ENCODE measurements around the gene FBXO7. TPM values are rescaled to one million over a fixed set of nuclear protein-coding genes. Genes with fewer than 3 reads are reported as not detected.

The FBXO7 gene
- total RNA-seq, 1 experiment from 2014 or later, result 95.2 TPM

DNA sequence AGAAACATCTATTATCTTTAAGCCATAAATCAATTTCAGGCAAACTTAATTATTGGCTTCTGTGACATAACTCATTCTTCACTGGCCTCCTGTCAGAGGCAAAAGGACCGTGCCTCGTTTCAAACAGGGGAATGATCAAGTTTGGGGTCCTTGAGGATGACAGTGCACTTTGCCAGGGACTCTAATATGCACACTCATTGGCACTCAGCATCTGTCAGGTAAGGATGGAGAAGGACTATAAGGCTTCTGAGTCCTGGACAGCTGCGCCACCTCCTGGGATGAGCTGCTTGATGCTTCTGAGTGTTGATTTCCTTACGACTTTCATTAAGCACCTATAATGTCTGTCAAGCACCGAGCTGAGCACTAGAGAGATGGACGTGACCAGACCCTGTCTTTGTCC is 30.5 kb upstream of the FBXO7 start:
- peak; percentile 37 for DNase-seq (ENCODE audit: low spot score)
- Histone ChIP-seq H3K27ac (ENCODE audit: low read depth, low read length, poor library complexity, severe bottlenecking) (no peak overlapping the region), H3K4me3 (ENCODE audit: low read depth, low read length, poor library complexity, severe bottlenecking) (no peak overlapping the region), H3K4me1 (ENCODE audit: insufficient read depth, low read length, poor library complexity, severe bottlenecking) (no peaks in the 10 kb centered on the region), H3K27me3 (replicated peaks; ENCODE audit: insufficient read depth, low read depth, low read length, poor library complexity) (peaks cover 40% of the 10 kb centered on the region), H3K36me3 (ENCODE audit: insufficient read depth, low read length, poor library complexity, severe bottlenecking) (no peaks in the 10 kb centered on the region), H3K9me3 (ENCODE audit: low read depth, low read length, poor library complexity, severe bottlenecking) (no peaks in the 10 kb centered on the region)
- ChIA-PET CTCF (interaction anchor here (1.1 kb wide), 1 partner anchor 65 kb away, joined by 3 read pairs; no protein-coding TSS in a partner anchor), POLR2A (ENCODE audit: low non-redundant PET) (no interaction called here)
- TF ChIP-seq, protein P1, sequence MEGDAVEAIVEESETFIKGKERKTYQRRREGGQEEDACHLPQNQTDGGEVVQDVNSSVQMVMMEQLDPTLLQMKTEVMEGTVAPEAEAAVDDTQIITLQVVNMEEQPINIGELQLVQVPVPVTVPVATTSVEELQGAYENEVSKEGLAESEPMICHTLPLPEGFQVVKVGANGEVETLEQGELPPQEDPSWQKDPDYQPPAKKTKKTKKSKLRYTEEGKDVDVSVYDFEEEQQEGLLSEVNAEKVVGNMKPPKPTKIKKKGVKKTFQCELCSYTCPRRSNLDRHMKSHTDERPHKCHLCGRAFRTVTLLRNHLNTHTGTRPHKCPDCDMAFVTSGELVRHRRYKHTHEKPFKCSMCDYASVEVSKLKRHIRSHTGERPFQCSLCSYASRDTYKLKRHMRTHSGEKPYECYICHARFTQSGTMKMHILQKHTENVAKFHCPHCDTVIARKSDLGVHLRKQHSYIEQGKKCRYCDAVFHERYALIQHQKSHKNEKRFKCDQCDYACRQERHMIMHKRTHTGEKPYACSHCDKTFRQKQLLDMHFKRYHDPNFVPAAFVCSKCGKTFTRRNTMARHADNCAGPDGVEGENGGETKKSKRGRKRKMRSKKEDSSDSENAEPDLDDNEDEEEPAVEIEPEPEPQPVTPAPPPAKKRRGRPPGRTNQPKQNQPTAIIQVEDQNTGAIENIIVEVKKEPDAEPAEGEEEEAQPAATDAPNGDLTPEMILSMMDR (conservative IDR thresholded peaks at IDR 0.05; ENCODE audit: low read depth, low read length), result peak; percentile 51
- TF ChIP-seq EZH2 (IDR thresholded peaks at IDR 0.05; ENCODE audit: borderline replicate concordance, low read depth, low read length, poor library complexity, severe bottlenecking), result no peak
- no TSS peak for BruUV-seq (replicated peaks)
- intact Hi-C loops (cut with micrococcal nuclease; ENCODE audit: unreplicated experiment), result no loop called here

DNA sequence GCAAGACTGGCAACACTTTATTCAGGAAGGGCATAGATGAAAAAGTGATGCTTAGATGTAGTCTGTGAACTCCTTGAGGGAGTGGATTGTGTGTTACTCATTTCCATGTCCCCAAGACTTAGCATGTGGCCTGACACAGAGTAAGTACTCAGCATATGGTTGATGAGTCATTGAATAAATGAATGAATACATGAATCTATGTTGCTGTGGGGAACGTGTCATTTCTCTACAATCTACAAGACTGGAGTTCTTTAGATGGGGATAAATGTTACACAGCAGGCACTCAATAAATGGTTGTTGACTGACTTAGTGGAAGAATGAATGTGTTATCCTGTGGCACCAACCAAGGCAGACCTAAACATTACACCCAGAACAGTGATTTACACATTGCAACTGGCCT is 28.3 kb upstream of the FBXO7 start:
- Histone ChIP-seq H3K27me3 (replicated peaks; ENCODE audit: insufficient read depth, low read depth, low read length, poor library complexity) (peaks cover 24% of the 10 kb centered on the region), H3K9me3 (ENCODE audit: low read depth, low read length, poor library complexity, severe bottlenecking) (no peaks in the 10 kb centered on the region), H3K36me3 (ENCODE audit: insufficient read depth, low read length, poor library complexity, severe bottlenecking) (no peaks in the 10 kb centered on the region), H3K27ac (ENCODE audit: low read depth, low read length, poor library complexity, severe bottlenecking) (no peak overlapping the region), H3K4me3 (ENCODE audit: low read depth, low read length, poor library complexity, severe bottlenecking) (no peak overlapping the region), H3K4me1 (ENCODE audit: insufficient read depth, low read length, poor library complexity, severe bottlenecking) (no peaks in the 10 kb centered on the region)
- intact Hi-C loops (cut with micrococcal nuclease; ENCODE audit: unreplicated experiment), result no loop called here
- POLR2A ChIA-PET (ENCODE audit: low non-redundant PET), result no interaction called here
- no TSS peak for BruUV-seq (replicated peaks)
- CTCF ChIA-PET, result no interaction called here
- DNase-seq (ENCODE audit: low spot score), result no peak
- TF ChIP-seq, protein P1 (conservative IDR thresholded peaks at IDR 0.05; ENCODE audit: low read depth, low read length), result no peak

DNA sequence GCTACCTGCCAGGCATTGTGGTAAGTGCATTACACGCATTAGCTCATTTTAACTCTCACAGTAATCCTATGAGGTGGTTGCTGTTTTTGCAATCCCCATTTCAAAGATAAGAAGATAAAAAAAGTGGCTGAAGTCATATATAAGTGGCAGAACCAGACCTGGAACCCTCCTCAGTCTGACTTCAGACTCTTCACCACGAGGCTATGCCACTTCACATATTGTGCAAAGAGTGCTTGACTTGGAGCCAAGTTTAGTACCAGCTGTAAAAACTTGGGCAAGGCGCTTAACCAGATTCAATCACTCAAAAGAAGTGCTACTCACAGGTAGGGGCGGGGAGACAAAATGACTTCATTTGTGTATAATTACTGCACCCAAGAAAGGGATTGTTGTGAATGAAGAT is 25.6 kb upstream of the FBXO7 start:
- Histone ChIP-seq H3K4me3 (ENCODE audit: low read depth, low read length, poor library complexity, severe bottlenecking) (no peak overlapping the region), H3K4me1 (ENCODE audit: insufficient read depth, low read length, poor library complexity, severe bottlenecking) (no peaks in the 10 kb centered on the region), H3K27ac (ENCODE audit: low read depth, low read length, poor library complexity, severe bottlenecking) (no peak overlapping the region), H3K36me3 (ENCODE audit: insufficient read depth, low read length, poor library complexity, severe bottlenecking) (no peaks in the 10 kb centered on the region), H3K9me3 (ENCODE audit: low read depth, low read length, poor library complexity, severe bottlenecking) (no peaks in the 10 kb centered on the region), H3K27me3 (replicated peaks; ENCODE audit: insufficient read depth, low read depth, low read length, poor library complexity) (peaks cover 11% of the 10 kb centered on the region)
- POLR2A ChIA-PET (ENCODE audit: low non-redundant PET), result no interaction called here
- no peak for TF ChIP-seq EZH2 (IDR thresholded peaks at IDR 0.05; ENCODE audit: borderline replicate concordance, low read depth, low read length, poor library complexity, severe bottlenecking)
- TF ChIP-seq, protein P1 (conservative IDR thresholded peaks at IDR 0.05; ENCODE audit: low read depth, low read length), result no peak
- no peak for DNase-seq (ENCODE audit: low spot score)
- CTCF ChIA-PET, result no interaction called here
- intact Hi-C loops (cut with micrococcal nuclease; ENCODE audit: unreplicated experiment), result no loop called here
- no TSS peak for BruUV-seq (replicated peaks)
